Hepatic stellate cell (primary cell): ENCODE results near the gene FLT3.
"Not testable (repeated sequence)": the region's sequence is repeated elsewhere in the genome, so short reads cannot be mapped to it uniquely, and the experiment has no call there.

ENCODE experiments used
- DNase-seq: peaks from one replicate; pipeline ENCODE4 v3.0.0; 2011; ENCODE audit warnings: low spot score

Gene FLT3

GRCh38 chr13:28099396-28100149, 803 bp downstream of the FLT3 start:
- DNase-seq: no peak

- DNase-seq: no peak
Measured at GRCh38 chr13:28097503-28097902, 2.9 kb downstream of the FLT3 start.

DNA sequence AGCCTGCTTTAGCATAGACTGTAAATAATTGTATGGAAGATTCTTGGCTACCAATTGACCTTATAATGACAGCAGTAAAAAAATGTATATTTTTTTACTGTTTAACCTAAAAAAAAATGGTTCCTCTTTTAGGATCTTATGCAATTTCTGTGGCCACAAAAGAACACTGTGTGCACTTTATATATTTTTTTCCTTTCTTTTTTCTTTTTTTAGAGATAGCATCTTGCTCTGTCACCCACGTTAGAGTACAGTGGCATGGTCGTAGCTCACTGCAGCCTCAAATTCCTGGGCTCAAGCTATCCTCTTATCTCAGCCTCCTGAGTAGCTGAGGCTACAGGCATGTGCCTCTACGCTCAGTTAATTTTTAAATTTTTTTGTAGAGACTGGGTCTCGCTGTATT, 6.1 kb downstream of the FLT3 start:
- no peak for DNase-seq

- no peak for DNase-seq
Measured at GRCh38 chr13:28093881-28094280, 6.5 kb downstream of the FLT3 start.

DNA sequence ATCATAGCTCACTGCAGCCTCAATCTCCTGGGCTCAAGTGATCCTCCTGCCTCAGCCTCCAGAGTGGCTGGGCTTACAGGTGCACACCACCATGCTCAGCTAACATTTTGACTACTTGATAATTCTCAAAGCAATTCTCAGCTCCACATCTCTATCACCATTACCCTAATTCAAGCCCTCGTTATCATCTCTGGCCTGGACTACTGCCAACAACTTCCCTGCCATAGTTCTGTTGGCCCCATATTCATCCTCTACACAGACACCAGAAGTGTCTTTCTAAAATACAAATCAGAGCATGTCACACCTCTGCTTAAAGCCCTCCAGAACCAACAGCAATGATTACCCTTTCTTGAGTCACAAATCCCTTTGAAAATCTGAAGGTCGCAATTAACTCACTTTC, 7.9 kb downstream of the FLT3 start:
- no peak for DNase-seq

GRCh38 chr13:28089065-28089464, 11.3 kb downstream of the FLT3 start:
- no peak for DNase-seq

- not testable (repeated sequence) for DNase-seq
Measured at GRCh38 chr13:28077820-28078219, 22.6 kb downstream of the FLT3 start.

DNA sequence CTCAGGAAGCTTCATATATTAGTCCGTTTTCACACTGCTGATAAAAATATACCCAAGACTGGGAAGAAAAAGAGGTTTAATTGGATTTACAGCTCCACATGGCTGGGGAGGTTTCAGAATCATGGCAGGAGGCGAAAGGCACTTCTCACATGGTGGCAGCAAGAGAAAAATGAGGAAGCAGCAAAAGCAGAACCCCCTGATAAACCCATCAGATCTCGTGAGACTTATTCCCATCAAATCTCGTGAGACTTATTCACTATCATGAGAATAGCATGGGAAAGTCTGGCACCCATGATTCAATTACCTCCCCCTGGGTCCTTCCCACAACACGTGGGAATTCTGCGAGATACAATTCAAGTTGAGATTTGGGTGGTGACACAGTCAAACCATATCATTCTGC, 23.1 kb downstream of the FLT3 start:
- no peak for DNase-seq

- DNase-seq: no peak
Measured at GRCh38 chr13:28071424-28071823, 29.0 kb downstream of the FLT3 start.

GRCh38 chr13:28067491-28067890, 32.9 kb downstream of the FLT3 start:
- DNase-seq: no peak

DNA sequence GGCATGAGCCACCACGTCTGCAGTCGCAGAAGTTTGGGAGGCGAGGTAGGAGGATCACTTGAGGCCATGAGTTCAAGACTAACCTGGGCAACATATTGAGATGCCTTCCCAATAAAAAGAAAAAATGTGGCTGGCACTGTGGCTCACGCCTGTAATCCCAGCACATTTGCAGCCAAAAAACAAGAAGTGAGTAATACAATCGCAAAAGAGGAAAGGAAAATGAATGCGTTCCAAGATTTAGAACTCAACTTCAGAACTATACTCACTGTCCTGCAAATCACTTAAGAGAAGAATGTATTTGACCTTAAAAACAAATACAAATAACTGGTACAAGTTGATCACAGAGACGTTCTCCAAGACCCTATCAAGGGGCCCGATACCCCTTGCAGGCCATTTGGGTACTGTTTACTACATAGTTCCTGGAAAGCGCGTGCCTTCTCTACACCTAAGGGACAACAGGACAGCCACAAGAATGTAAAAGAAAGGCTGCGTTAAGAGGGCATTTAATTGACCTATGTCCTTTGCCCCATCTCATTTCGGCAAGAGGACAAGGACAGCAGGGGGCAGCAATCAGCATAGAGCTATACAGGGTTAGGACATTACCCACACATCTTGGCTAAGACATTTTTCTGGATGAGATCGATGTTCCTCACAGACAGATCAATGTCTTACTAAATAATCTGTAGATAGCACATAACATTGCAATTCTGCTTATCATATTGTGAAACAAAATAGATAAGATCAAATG, 41.3 kb downstream of the FLT3 start:
- DNase-seq: no peak

DNA sequence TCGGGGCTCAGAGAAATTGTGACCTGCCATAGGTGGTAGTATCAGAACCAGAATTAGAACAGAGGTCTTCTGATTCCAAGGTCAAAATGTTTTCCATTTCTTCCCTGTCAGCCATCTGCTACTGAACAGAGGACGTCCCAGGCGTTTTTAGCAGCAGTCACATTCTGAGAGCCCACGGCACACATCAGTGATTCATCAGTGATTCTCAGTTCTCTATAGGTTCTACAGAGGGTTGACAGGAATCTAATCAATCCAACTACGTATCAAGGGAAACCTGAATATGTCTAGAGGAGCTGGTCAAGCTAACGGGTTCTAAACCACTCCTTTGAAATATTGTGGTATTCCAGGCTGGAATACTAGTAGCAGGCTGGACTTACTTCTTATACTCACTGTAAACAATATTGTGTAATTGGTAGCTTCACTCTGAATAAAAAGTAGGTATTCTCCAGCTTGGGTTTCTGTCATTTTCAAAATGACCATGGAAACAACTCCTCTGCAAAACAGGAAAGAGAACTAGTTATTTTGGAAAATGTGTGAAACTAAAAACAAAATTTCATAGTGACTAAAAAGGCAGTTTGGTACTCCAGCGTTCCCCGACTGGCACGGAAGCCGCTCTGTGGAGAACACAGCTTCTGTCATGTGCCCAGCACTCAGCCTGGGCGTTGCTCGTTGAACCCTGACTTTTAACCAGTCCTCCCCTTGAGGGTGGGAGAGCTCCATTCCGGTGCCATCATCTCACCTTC, 43.2 kb downstream of the FLT3 start:
- no peak for DNase-seq

- DNase-seq: no peak
Measured at GRCh38 chr13:28056426-28056825, 44.0 kb downstream of the FLT3 start.

- no peak for DNase-seq
Measured at GRCh38 chr13:28055357-28055756, 45.0 kb downstream of the FLT3 start.

DNA sequence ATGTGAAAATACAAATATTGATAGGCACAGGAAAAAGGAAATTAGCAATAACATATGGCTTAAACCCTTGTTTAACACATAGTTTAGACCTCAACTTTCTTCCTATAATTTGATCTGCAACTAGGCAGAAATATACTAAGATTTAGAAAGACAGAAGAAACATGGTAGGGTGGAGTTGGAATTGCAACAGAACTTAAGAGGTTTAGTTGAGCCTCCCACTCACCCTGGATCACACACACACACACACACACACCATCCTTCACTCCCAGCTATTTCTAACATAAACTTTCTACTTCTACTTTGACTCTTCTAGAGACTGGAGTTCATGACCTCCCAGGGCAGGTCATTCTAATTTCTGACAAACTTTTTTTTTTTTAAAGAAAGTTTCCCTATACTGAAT, 47.4 kb downstream of the FLT3 start:
- no peak for DNase-seq

DNA sequence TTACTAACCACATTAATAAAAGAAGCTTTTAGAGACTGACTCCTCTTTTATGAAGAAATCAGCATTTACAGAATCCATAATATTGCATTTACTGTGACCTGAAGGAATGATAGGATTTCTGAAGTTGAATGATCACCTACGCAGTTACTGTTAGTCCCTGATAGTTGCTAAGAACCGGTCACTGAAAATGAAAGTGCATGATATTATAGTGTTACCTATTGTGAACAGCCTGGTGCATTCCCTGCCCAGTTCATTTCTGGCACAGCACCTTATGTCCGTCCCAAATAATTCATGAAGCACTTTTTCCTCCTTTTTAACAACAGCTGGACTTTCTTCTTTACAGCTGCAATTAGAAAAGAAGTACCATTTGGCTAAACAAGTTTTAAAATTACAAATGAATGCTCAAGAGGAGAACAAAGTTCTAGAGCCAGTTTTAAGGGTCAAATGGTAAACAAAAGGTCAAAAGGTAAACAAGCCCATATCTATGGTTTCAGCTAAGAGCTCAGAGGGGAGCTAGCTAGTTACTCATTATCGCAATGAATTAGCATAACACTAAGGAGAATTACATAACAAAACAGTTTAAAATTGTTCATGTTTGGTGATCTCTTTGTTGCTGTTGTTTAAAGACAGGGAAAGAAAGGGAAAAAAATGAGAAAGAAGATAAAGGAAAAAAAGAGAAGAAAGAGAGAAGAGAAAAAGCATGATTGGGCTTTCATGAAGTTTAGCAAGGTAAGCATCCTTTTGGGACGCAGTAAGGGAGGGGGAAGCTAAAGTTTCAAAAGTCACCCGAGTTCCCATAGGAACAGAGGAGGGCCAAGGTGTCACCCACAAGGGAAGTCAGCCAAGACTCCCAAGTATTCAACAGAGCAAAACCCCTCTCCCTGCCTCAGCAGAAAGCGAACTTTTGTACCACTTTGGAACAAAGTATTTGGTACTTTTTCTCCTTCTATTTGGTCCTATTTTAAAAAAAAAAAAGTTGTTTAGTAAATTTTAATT, 50.2 kb downstream of the FLT3 start:
- no peak for DNase-seq

DNA sequence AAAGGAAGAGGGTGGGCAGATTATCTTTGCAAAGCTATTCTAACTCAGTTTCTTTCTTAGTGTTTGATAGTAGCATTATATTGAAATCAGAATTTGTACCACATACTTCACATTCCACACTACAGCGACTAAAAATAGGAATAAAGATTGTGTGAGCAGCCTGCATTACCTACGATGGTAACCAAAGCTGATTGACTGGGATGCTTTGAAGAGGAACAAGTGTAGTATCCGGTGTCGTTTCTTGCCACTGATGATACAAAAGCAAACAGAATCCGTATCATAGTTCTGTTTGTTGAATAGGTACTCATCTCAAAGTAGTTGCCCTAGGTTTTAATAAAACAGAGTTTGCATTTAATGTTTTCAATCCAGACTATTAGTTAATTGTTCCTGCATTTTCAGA, 51.2 kb downstream of the FLT3 start:
- DNase-seq: no peak

DNA sequence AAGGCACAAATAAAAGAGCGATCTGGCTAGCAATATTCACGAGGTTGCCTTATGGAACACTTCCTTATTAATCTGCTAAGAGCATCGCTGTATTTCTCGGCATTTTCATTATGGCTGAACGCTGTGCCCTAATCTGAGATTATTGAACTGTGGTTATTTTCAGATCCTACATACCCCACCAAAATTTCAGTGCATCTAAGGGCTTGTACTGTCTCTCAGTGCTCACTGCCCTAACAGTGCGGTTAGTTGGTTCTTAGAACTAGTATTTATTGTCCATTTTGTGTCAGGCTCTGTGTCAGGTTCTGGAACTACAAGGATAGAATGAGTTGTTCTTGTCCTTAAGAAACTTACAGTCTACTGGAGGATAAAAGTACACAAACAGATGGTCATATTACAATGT, 51.6 kb downstream of the FLT3 start:
- DNase-seq: no peak

GRCh38 chr13:28047757-28048388, 52.5 kb downstream of the FLT3 start:
- DNase-seq: no peak

GRCh38 chr13:28046981-28047380, 53.4 kb downstream of the FLT3 start:
- peak; percentile 15 for DNase-seq

GRCh38 chr13:28045861-28046260, 54.5 kb downstream of the FLT3 start:
- DNase-seq: no peak
